Measurements from ENCODE around the gene DPYSL4.

DNA sequence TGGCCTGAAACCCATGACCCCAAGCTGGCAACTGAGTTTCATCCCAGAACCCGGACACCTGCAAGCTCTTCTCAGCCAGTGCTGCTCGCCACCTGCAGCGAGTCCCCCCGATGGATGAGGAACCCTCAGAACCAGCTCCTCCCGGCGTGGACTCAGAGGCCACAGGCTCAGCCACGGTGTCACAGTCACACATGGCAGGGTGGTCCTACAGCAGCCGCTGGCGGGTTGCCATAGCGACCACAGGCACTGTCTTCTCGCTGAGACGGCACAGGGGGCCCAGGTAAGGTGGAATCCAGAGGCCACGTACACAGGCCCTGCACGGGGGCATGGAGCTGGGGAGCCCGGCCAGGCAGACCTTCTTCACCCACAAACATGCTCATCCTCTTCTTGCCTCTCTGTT, 53.4 kb downstream of the DPYSL4 start:
- TF ChIP-seq, protein P1, sequence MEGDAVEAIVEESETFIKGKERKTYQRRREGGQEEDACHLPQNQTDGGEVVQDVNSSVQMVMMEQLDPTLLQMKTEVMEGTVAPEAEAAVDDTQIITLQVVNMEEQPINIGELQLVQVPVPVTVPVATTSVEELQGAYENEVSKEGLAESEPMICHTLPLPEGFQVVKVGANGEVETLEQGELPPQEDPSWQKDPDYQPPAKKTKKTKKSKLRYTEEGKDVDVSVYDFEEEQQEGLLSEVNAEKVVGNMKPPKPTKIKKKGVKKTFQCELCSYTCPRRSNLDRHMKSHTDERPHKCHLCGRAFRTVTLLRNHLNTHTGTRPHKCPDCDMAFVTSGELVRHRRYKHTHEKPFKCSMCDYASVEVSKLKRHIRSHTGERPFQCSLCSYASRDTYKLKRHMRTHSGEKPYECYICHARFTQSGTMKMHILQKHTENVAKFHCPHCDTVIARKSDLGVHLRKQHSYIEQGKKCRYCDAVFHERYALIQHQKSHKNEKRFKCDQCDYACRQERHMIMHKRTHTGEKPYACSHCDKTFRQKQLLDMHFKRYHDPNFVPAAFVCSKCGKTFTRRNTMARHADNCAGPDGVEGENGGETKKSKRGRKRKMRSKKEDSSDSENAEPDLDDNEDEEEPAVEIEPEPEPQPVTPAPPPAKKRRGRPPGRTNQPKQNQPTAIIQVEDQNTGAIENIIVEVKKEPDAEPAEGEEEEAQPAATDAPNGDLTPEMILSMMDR (conservative IDR thresholded peaks at IDR 0.05; ENCODE audit: low read depth, low read length) = no peak
- TF ChIP-seq MAZ (IDR thresholded peaks at IDR 0.05; ENCODE audit: borderline replicate concordance, low read depth, low read length) (no peak), CEBPB (IDR thresholded peaks at IDR 0.05; ENCODE audit: low read depth, low read length) (no peak), POLR2A (IDR thresholded peaks at IDR 0.05; ENCODE audit: low read depth, low read length) (no peak), BHLHE40 (IDR thresholded peaks at IDR 0.05; ENCODE audit: low read depth, low read length) (no peak), MAFK (IDR thresholded peaks at IDR 0.05; ENCODE audit: low read depth, low read length) (no peak), SMC3 (IDR thresholded peaks at IDR 0.05; ENCODE audit: low read depth, low read length) (no peak), NFE2L2 (IDR thresholded peaks at IDR 0.05; ENCODE audit: low read depth, low read length) (no peak), RCOR1 (IDR thresholded peaks at IDR 0.05; ENCODE audit: insufficient replicate concordance, low read length) (no peak), RAD21 (IDR thresholded peaks at IDR 0.05; ENCODE audit: low read length) (no peak), MXI1 (IDR thresholded peaks at IDR 0.05; ENCODE audit: borderline replicate concordance, low read depth, low read length) (no peak)
- TF ChIP-seq, protein P2, sequence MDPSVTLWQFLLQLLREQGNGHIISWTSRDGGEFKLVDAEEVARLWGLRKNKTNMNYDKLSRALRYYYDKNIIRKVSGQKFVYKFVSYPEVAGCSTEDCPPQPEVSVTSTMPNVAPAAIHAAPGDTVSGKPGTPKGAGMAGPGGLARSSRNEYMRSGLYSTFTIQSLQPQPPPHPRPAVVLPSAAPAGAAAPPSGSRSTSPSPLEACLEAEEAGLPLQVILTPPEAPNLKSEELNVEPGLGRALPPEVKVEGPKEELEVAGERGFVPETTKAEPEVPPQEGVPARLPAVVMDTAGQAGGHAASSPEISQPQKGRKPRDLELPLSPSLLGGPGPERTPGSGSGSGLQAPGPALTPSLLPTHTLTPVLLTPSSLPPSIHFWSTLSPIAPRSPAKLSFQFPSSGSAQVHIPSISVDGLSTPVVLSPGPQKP (IDR thresholded peaks at IDR 0.05; ENCODE audit: borderline replicate concordance, low read depth, low read length) = no peak

Data from IMR-90 (cell line).